Stimulated activated CD4-positive, alpha-beta T cell treated with anti-CD3 and anti-CD28 coated beads, Interleukin-12 subunit alpha, Interleukin-12 subunit beta, amount 100 ng/mL, for 4 hours (primary cell): ENCODE data around the gene HYAL2.

Experiments used
- DNase-seq: peaks from one replicate; pipeline ENCODE4 v3.0.0-alpha.2; 2020

Gene HYAL2

GRCh38 chr3:50350213-50350526, 27.6 kb upstream of the HYAL2 start:
- no peak for DNase-seq

GRCh38 chr3:50347187-50347813, 24.8 kb upstream of the HYAL2 start:
- peak; percentile 66 for DNase-seq

GRCh38 chr3:50345586-50346234, 23.2 kb upstream of the HYAL2 start, which contains the start of gene ZMYND10:
TSS of gene ZMYND10 (minus strand) at chr3:50345732. CDS start at chr3:50345579, 153 bp downstream.
- peak; percentile 67 for DNase-seq

GRCh38 chr3:50345008-50345407, 22.5 kb upstream of the HYAL2 start:
- no peak for DNase-seq

DNA sequence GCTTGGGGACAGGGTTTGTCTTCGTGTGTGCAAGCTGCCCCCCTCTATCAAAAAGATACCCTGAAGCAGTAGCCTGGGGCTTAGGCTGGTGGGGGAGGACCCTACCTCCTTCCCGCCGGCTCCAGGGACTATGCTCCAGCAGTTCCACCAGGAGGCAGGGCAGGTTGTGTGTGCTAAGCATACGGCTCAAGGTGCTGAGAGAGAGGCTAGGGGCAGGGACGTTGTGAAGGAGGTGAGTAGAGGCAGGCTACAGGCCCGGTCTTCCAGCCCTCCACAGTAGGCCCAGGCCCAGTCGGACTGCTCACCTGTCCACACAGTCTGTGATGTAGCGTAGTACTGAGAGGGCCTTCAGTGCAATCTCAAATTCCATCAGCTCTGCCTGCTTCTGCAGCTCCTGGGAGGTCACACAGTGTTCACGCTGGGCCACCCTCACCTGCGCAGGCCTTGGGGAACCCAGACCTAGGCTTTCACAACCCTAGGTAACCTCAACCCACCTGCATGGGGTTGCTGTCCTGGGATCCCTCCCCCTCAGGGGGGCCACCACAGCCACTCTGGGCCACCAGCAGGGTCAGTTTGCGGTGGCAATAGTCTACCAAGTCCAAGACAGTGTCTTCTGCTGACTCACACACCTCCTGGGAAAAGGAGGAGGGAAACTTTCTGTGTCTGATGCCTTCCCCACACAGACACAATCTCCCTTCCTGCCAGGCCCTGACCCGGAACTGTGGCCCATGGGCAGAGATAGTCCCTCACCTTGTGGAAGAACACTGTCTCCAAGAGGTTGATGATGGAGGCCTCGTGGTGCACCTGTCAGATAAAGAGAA, 20.5 kb upstream of the HYAL2 start:
- DNase-seq, result no peak

GRCh38 chr3:50341996-50342650, 19.6 kb upstream of the HYAL2 start:
- DNase-seq, result no peak

DNA sequence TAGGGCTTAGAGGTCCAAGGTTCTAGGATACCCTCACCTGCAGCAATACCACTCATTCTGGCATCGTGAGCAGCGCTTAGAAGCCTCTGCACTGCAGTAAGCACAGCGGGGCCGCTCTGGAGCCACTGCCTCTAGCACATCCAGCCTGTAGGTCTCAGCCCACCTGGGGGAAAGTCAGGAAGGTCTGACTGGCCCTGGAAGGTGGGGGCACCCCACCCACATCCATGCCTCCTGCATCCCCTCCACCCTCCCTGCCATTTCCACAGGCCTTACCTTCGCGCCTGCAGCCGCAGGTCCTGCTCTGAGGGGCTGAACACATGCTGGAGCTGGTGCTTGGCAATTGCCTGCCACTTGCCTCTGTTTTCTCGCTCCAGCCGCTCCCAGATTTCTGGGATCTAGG, 19.0 kb upstream of the HYAL2 start:
- DNase-seq, result no peak

GRCh38 chr3:50340448-50341329, 18.1 kb upstream of the HYAL2 start, which contains the start of gene RASSF1:
TSS of gene RASSF1 (minus strand) at chr3:50340836. CDS start at chr3:50340805, 31 bp downstream.
- DNase-seq, result peak; percentile 64

DNA sequence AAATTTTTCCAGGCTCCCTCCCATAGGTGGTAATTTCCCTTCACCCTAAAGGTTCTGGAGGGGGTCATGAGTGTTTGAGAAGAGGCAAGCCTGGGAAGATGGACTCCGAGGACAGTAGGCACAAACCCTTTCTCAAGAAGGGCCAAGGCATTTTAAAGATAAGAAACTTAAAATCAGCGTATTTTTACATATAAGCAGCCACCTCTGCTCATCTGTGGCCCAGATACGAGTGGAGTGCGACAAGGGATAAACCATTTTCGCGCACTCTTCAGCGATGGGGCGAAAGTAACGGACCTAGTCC, 17.6 kb upstream of the HYAL2 start:
- DNase-seq, result no peak

DNA sequence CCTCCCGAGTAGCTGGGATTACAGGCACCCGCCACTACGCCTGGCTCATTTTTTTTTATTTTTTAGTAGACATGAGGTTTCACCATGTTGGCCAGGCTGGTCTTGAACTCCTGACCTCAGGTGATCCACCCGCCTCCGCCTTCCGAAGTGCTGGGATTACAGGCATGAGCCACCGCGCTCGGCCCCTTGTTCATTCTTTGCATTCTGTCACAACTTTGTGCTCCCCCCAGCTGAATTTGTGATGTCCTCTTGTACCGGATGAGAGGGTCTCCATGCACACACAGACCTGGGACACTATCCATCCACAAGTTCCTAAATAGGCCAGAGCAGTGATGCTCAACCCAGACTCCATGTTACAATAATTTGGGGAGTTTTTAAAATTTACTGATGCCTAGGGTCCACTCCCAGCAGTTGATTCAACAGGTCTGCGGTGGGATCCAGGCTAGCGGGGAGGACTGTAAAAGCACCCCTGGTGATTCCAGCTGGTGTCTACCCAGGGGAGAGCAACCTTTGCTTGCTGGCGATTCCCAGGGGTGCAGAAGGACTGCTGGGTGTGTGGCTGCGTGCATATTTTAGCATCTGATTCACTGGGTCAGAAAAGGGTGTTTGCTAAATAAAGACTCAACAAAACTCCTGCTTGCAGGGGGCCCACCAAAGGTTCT, 17.1 kb upstream of the HYAL2 start:
- DNase-seq, result no peak

DNA sequence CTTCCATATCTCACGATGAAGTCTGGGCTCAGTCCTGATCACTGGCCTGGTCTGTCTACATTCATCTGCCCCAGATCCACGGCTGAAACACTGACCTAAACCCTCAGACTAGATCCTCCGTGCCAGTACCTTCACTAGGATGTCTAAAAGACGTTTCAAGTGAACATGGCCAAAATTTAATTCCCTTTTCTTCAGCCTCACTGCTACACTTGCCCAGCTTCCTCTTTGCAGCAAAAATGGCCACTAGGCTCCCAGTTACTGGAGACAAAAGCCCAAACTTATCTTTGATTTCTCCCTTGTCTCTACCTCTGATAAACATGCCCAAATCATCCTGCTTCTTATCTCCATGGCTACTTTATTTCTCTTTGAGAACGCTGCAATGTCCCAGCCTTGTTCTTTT, 16.4 kb upstream of the HYAL2 start:
- DNase-seq, result no peak

GRCh38 chr3:50337175-50337861, 14.8 kb upstream of the HYAL2 start:
- DNase-seq, result peak; percentile 93

DNA sequence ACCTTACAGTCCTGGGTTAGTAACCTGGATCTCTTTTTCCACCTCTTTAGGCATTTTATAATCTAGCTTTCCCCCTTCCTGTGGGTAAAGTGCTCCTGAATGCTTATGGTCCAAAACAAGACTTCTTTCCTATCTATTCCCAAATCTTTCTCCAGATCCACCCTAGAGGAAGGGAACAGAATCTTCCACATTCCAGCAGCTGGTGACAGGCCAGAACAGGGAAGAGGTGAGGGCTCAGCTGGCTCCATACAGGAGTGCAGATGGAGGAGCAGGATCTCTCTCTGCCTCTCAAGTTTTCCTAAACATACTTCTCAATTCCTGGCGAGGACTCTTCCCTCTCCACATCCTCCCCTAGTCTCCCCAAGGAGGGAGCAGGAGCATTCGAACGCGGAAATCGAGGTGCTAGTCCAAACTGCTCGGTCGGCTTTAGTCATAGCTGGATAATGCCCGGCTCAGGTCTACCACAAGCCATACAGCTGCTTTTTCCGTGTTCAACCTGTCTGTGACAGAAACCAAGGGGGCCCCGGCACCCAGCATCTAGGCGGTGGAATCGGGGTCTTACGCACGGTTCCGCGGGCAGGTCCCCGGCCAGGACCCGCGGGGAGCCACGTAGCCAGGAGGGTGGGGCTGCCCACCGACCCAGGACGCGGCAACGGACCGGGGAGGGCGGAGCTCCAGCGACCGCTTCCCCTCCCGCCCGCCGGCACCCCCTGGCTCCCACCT, 14.1 kb upstream of the HYAL2 start:
- no peak for DNase-seq

DNA sequence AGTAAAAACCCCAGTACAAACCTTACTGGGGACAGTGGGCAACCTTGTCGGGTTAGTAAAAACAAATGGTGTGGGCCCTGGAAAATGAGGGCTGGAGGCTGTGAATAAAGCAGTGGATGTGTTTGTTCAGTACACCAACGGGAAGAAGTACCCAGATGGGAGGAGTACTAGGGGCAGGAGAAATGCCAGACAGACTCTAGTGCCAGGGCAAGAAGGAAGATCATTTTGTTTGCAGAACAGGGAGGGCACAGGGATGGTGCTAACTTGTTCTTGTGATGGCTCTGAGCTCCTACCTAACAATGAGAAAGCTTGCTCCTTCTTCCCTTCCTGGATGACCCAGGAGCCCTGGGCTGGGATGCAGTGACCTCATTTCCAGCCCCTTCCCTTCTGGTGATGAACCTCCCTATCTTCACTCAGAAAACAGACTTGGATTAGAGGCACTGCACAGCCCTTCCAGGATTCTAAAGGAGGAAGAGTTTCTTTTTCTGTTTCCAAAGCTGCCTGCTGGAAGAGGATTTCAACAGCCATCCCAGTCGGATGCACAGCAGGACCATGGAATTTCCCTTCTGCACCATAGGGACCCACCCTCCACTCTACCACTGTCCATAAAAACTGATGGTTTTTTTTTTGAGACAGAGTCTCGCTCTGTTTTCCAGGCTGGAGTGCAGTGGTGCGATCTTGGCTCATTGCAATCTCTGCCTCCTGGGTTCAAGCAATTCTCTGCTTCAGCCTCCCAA, 12.0 kb upstream of the HYAL2 start:
- DNase-seq, result no peak

GRCh38 chr3:50333744-50334328, 11.3 kb upstream of the HYAL2 start:
- DNase-seq, result no peak

DNA sequence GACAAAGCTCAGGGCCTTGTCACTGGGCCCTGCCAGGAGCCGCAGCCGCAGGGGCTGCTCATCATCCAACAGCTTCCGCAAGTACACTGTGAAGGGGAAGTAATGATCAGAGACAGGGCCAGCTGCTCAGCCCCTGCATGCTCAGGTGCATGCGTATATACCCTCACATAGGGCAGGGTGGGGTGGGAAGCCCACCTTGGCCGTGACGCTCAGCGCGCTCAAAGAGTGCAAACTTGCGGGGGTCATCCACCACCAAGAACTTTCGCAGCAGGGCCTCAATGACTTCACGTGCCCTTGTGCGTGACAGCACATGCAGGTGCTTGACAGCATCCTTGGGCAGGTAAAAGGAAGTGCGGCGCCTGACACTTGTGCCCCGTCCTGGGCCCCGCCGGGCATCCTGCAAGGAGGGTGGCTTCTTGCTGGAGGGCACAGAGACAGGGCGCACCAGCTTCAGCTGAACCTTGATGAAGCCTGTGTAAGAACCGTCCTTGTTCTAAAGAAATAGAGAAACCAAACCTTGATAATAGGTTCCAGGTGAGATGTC, 8.9 kb upstream of the HYAL2 start:
- DNase-seq, result no peak

GRCh38 chr3:50330330-50330729, 7.8 kb upstream of the HYAL2 start:
- DNase-seq, result no peak

DNA sequence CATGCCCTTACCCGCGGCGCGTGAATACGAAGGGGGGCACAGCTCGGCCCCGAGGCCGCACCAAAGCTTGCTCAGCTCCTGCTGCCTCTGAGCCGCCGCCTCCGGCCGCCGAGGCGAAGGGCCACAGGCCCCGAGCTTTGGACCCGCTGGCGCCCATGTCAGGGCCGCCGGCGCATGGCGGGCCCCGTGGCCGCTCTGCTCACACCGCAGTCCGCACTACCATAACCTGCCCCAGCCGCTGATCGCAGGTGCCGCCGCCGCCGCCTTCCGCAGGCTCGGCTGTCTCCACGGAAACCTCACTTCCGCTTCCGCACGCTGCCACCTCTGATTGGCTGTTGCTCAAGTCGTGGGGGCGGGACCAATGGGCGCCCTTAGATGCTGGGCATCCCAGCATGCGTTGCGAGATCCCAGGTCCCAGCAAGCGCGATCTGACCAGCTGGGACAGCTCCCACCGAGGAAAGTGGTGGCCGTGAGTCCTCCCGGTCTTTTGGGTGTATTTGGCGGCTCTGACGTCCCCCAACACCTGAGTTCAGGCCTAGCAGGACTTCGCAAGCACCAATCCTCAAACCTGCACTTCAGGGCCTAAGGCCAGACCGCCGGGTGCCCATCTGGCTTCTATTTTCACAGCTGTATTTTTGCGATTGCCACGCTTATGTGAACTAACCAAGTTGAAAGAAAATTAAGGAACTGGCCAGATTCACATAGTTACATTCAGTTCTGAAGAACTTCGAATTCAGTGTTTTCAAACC, 5.6 kb upstream of the HYAL2 start, which contains the start of gene TUSC2:
Gene TUSC2, minus strand, starts transcription at position 281 of the 749 bp plus-strand sequence. Its CDS starts 124 bp downstream, at position 157.
- peak; percentile 93 for DNase-seq
